ENCODE results near the gene PPP1R8. TPM values are rescaled to one million over a fixed set of nuclear protein-coding genes. Genes with fewer than 3 reads are reported as not detected.

Gene PPP1R8
- total and polyA plus RNA-seq, 2 experiments from 2014 or later: 9.3 to 42.8 TPM

- no peak for DNase-seq (ENCODE audit: low spot score)
- TF ChIP-seq EZH2phosphoT487 (IDR thresholded peaks at IDR 0.05; ENCODE audit: low read depth, severe bottlenecking, unreplicated experiment) (no peak), EZH2 (IDR thresholded peaks at IDR 0.05; ENCODE audit: borderline replicate concordance) (no peak), CTCF (IDR thresholded peaks at IDR 0.05; ENCODE audit: poor library complexity) (no peak)
- Histone ChIP-seq H3K79me2 (no peaks in the 10 kb centered on the region), H4K20me1 (ENCODE audit: insufficient read depth, poor library complexity, severe bottlenecking) (no peaks in the 10 kb centered on the region), H3K4me1 (ENCODE audit: insufficient read depth) (no peaks in the 10 kb centered on the region), H3K9me2 (replicated peaks; ENCODE audit: insufficient read depth) (no peaks in the 10 kb centered on the region), H3K4me2 (no peak overlapping the region), H3K36me3 (replicated peaks; ENCODE audit: insufficient read depth, low read depth) (no peaks in the 10 kb centered on the region), H3K4me3 (no peak overlapping the region), H3K27ac (no peak overlapping the region), H3K9me3 (ENCODE audit: low read depth) (no peaks in the 10 kb centered on the region), H3K27me3 (no peaks in the 10 kb centered on the region), H2AFZ (no peak overlapping the region)
- 94% methylated on average over 7 of the region's 7 CpGs for WGBS (ENCODE audit: low lambda C conversion rate, missing lambda C conversion rate)
Measured at GRCh38 chr1:27891196-27891889, 60.8 kb downstream of the PPP1R8 start.

GRCh38 chr1:27894521-27894920, 63.9 kb downstream of the PPP1R8 start:
- H3K9me2 ChIP-seq (replicated peaks; ENCODE audit: insufficient read depth): no peaks in the 10 kb centered on the region
- H3K36me3 ChIP-seq (replicated peaks; ENCODE audit: insufficient read depth, low read depth): no peaks in the 10 kb centered on the region
- H3K79me2 ChIP-seq: no peaks in the 10 kb centered on the region
- no peaks in the 10 kb centered on the region for H3K4me1 ChIP-seq (ENCODE audit: insufficient read depth)
- no peak overlapping the region for H3K27ac ChIP-seq
- H3K4me3 ChIP-seq: no peak overlapping the region
- 82% methylated on average over 3 of the region's 3 CpGs for WGBS (ENCODE audit: low lambda C conversion rate, missing lambda C conversion rate)
- no peaks in the 10 kb centered on the region for H4K20me1 ChIP-seq (ENCODE audit: insufficient read depth, poor library complexity, severe bottlenecking)
- H3K27me3 ChIP-seq: no peaks in the 10 kb centered on the region
- H2AFZ ChIP-seq: no peak overlapping the region
- no peak overlapping the region for H3K4me2 ChIP-seq
- H3K9me3 ChIP-seq (ENCODE audit: low read depth): no peaks in the 10 kb centered on the region
- no peak for TF ChIP-seq EZH2phosphoT487 (IDR thresholded peaks at IDR 0.05; ENCODE audit: low read depth, severe bottlenecking, unreplicated experiment)
- no peak for TF ChIP-seq CTCF (IDR thresholded peaks at IDR 0.05; ENCODE audit: poor library complexity)
- TF ChIP-seq EZH2 (IDR thresholded peaks at IDR 0.05; ENCODE audit: borderline replicate concordance): no peak
- DNase-seq (ENCODE audit: low spot score): no peak

Small RNA genes lying within 50 kb of the gene (small RNA-seq; reads per million reads assigned to genes)
- gene RNU6-1245P (not detected), gene SCARNA1 (111 reads per million, percentile 98 among the genes with 10 or more reads in this experiment)

Other genes with a start within 250 kb of the PPP1R8 start
- 6.7 and 13.3 TPM in 2 replicates for gene AHDC1, start 226.6 kb upstream of the PPP1R8 start, total RNA-seq
- gene AHDC1, start 226.6 kb upstream of the PPP1R8 start, polyA plus RNA-seq: 12.2 and 14.4 TPM in 2 replicates
- gene FGR, start 195.6 kb upstream of the PPP1R8 start, total RNA-seq: 0.28 and 0.73 TPM in 2 replicates
- gene FGR, start 195.6 kb upstream of the PPP1R8 start, polyA plus RNA-seq: 0.28 TPM in 1 of 2 replicates, not detected in the other
- 94.3 and 114 TPM in 2 replicates for gene IFI6, start 158.6 kb upstream of the PPP1R8 start, total RNA-seq
- 194 and 230 TPM in 2 replicates for gene IFI6, start 158.6 kb upstream of the PPP1R8 start, polyA plus RNA-seq
- gene FAM76A, start 104.8 kb upstream of the PPP1R8 start, total RNA-seq: 9.8 and 12.2 TPM in 2 replicates
- 1.8 and 3.5 TPM in 2 replicates for gene FAM76A, start 104.8 kb upstream of the PPP1R8 start, polyA plus RNA-seq
- gene STX12, start 57.6 kb upstream of the PPP1R8 start, total RNA-seq: 73.2 and 84.0 TPM in 2 replicates
- 55.0 and 58.9 TPM in 2 replicates for gene STX12, start 57.6 kb upstream of the PPP1R8 start, polyA plus RNA-seq
- 0.24 and 1.2 TPM in 2 replicates for gene THEMIS2, start 41.8 kb downstream of the PPP1R8 start, total RNA-seq
- gene THEMIS2, start 41.8 kb downstream of the PPP1R8 start, polyA plus RNA-seq: 1.1 TPM in 1 of 2 replicates, not detected in the other
- gene RPA2, start 83.8 kb downstream of the PPP1R8 start, total RNA-seq: 25.2 and 29.5 TPM in 2 replicates
- 28.5 and 39.6 TPM in 2 replicates for gene RPA2, start 83.8 kb downstream of the PPP1R8 start, polyA plus RNA-seq
- 17.3 and 19.6 TPM in 2 replicates for gene SMPDL3B, start 104.2 kb downstream of the PPP1R8 start, total RNA-seq
- gene SMPDL3B, start 104.2 kb downstream of the PPP1R8 start, polyA plus RNA-seq: 11.2 and 16.2 TPM in 2 replicates
- 12.5 and 17.9 TPM in 2 replicates for gene XKR8, start 129.2 kb downstream of the PPP1R8 start, total RNA-seq
- gene XKR8, start 129.2 kb downstream of the PPP1R8 start, polyA plus RNA-seq: 17.4 and 20.2 TPM in 2 replicates

All from hepatocyte (in vitro differentiated cells).